HG03378 (cell line): ENCODE results near the gene IL31RA.

Source experiments
- ATAC-seq: cut with Tn5 transposase; IDR thresholded peaks from one replicate; pipeline ENCODE4 v1.9.1; 2021; ENCODE audit warnings: mild to moderate bottlenecking, moderate library complexity; ENCODE audit not compliant: unreplicated experiment

The IL31RA gene

GRCh38 chr5:55900068-55900467 is 48.9 kb downstream of the IL31RA start:
- ATAC-seq, result peak; percentile 42

GRCh38 chr5:55900776-55901175 is 49.6 kb downstream of the IL31RA start:
- ATAC-seq, result no peak

- no peak for ATAC-seq
Measured at GRCh38 chr5:55902696-55903095, 51.5 kb downstream of the IL31RA start.

- ATAC-seq, result peak; percentile 92
Measured at GRCh38 chr5:55903121-55903701, 52.1 kb downstream of the IL31RA start.

- ATAC-seq, result no peak
Measured at GRCh38 chr5:55904152-55904551, 53.0 kb downstream of the IL31RA start.

GRCh38 chr5:55905251-55905650 is 54.1 kb downstream of the IL31RA start:
- no peak for ATAC-seq

- no peak for ATAC-seq
Measured at GRCh38 chr5:55907927-55908326, 56.8 kb downstream of the IL31RA start.

GRCh38 chr5:55908804-55909203 is 57.6 kb downstream of the IL31RA start:
- no peak for ATAC-seq

GRCh38 chr5:55911784-55912653 is 60.9 kb downstream of the IL31RA start:
- ATAC-seq, result no peak

GRCh38 chr5:55913466-55914413 is 62.6 kb downstream of the IL31RA start:
- ATAC-seq, result peak; percentile 96

- no peak for ATAC-seq
Measured at GRCh38 chr5:55914971-55915370, 63.8 kb downstream of the IL31RA start.

- no peak for ATAC-seq
Measured at GRCh38 chr5:55915783-55916182, 64.6 kb downstream of the IL31RA start.

GRCh38 chr5:55916986-55917385 is 65.8 kb downstream of the IL31RA start:
- no peak for ATAC-seq

- no peak for ATAC-seq
Measured at GRCh38 chr5:55917402-55918086, 66.4 kb downstream of the IL31RA start.

- ATAC-seq, result no peak
Measured at GRCh38 chr5:55918087-55919035, 67.2 kb downstream of the IL31RA start.

- ATAC-seq, result no peak
Measured at GRCh38 chr5:55919625-55920024, 68.5 kb downstream of the IL31RA start.

GRCh38 chr5:55920784-55921183 is 69.6 kb downstream of the IL31RA start:
- no peak for ATAC-seq

GRCh38 chr5:55921617-55922016 is 70.5 kb downstream of the IL31RA start:
- ATAC-seq, result no peak

GRCh38 chr5:55923177-55923771 is 72.1 kb downstream of the IL31RA start:
- no peak for ATAC-seq
